H1 (cell line): ENCODE measurements around the gene CXXC5. TPM values are rescaled to one million over a fixed set of nuclear protein-coding genes. Genes with fewer than 3 reads are reported as not detected.
A peak's percentile ranks its signal among the peaks of the same experiment; 100 is the strongest.

Source experiments
- CTCF ChIA-PET: fragments of 300-600 bp; sonication (Branson Sonifier 250); formaldehyde crosslinking; loops from one replicate; lab custom pipeline; 2021; ENCODE audit not compliant: partially characterized antibody; lab: Charles Lee
- POLR2A ChIA-PET: fragments of 300-600 bp; sonication (Branson Sonifier 250); formaldehyde crosslinking; loops from one replicate; lab custom pipeline; 2021; ENCODE audit warnings: inconsistent platforms; ENCODE audit not compliant: partially characterized antibody; lab: Charles Lee
- DNase-seq, 2 experiments: peaks; one replicate each; pipeline versions ENCODE4 v3.0.0 to v3.0.0-alpha.2; 2010 to 2022; ENCODE audit warnings: low spot score in 2 of 2, low read depth in 1 of 2, mixed read lengths in 1 of 2
- FAIRE-seq: peaks from 2 replicates; lab custom pipeline; 2011; peaks lifted over from hg19 to GRCh38; lab: Jason Lieb, UNC
- H2AFZ ChIP-seq: 2 replicates; pipeline ENCODE4 v1.8.1; 2012; ENCODE audit warnings: low read length, inconsistent platforms
- H2AK5ac ChIP-seq: 2 replicates; pipeline ENCODE4 v1.6.1; 2013; ENCODE audit warnings: low read depth, low read length
- H2BK120ac ChIP-seq: replicated peaks from 2 replicates; pipeline ENCODE3; 2013; ENCODE audit warnings: low read depth, low read length, inconsistent platforms
- H2BK12ac ChIP-seq: 2 replicates; pipeline ENCODE4 v1.6.1; 2013; ENCODE audit warnings: low read depth, low read length
- H2BK15ac ChIP-seq: 2 replicates; pipeline ENCODE4 v1.6.1; 2013; ENCODE audit warnings: low read length
- H2BK20ac ChIP-seq: 2 replicates; pipeline ENCODE4 v1.6.1; 2013; ENCODE audit warnings: low read length
- H2BK5ac ChIP-seq: 2 replicates; pipeline ENCODE4 v1.6.1; 2013; ENCODE audit warnings: low read depth, low read length
- H3K14ac ChIP-seq: 2 replicates; pipeline ENCODE4 v1.6.1; 2013; ENCODE audit warnings: inconsistent platforms; ENCODE audit not compliant: insufficient read length
- H3K18ac ChIP-seq: 2 replicates; pipeline ENCODE4 v1.6.1; 2013; ENCODE audit warnings: low read length; ENCODE audit errors: extremely low read depth
- H3K23ac ChIP-seq: 2 replicates; pipeline ENCODE4 v1.6.1; 2013; ENCODE audit warnings: inconsistent platforms; ENCODE audit not compliant: insufficient read length
- H3K23me2 ChIP-seq: 2 replicates; pipeline ENCODE4 v1.6.1; 2013; ENCODE audit warnings: low read depth, low read length
- H3K27ac ChIP-seq: 2 replicates; pipeline ENCODE4 v1.6.1; 2011; ENCODE audit warnings: low read depth, low read length, inconsistent platforms
- H3K27me3 ChIP-seq, 4 experiments: replicated peaks in 1 of 4; 1 replicate in 1 of 4; 2 replicates in 3 of 4; pipeline versions ENCODE4 v1.6.1 to v1.8.1; 2011 to 2013; ENCODE audit warnings: low read length in 3 of 4, mild to moderate bottlenecking in 3 of 4, inconsistent platforms in 2 of 4, mixed read lengths in 2 of 4, moderate library complexity in 1 of 4; ENCODE audit not compliant: control insufficient read depth in 3 of 4, insufficient read depth in 3 of 4; ENCODE audit errors: extremely low read depth in 1 of 4
- H3K36me3 ChIP-seq, 4 experiments: 2 replicates each; pipeline versions ENCODE4 v1.6.1 to v1.8.1; 2011 to 2013; ENCODE audit warnings: mild to moderate bottlenecking in 4 of 4, low read length in 3 of 4, moderate library complexity in 2 of 4, control low read depth in 1 of 4, inconsistent platforms in 1 of 4; ENCODE audit not compliant: insufficient read depth in 4 of 4, control insufficient read depth in 2 of 4
- H3K4ac ChIP-seq: replicated peaks from 2 replicates; pipeline ENCODE3; 2013; ENCODE audit warnings: low read length, low read depth, mixed read lengths, inconsistent platforms; ENCODE audit not compliant: insufficient read length
- H3K4me1 ChIP-seq, 4 experiments: replicated peaks in 1 of 4; 1 replicate in 1 of 4; 2 replicates in 3 of 4; pipeline versions ENCODE4 v1.6.1 to v1.8.1; 2011 to 2013; ENCODE audit warnings: low read length in 3 of 4, inconsistent platforms in 2 of 4, mixed read lengths in 1 of 4; ENCODE audit not compliant: insufficient read depth in 4 of 4, control insufficient read depth in 3 of 4
- H3K4me2 ChIP-seq, 2 experiments: 2 replicates each; pipeline versions ENCODE4 v1.6.1 to v1.8.1; 2011 to 2013; ENCODE audit warnings: low read depth in 2 of 2, low read length in 2 of 2, control low read depth in 1 of 2, inconsistent platforms in 1 of 2, mild to moderate bottlenecking in 1 of 2; ENCODE audit not compliant: insufficient read depth in 1 of 2
- H3K4me3 ChIP-seq, 4 experiments: fragments of 200-600, 300-600 bp in 1 of 4; sonication (generic), shearing (Covaris generic), sonication (Bioruptor Twin) in 1 of 4; 2 replicates each; pipeline versions ENCODE4 v1.5.1 to v1.8.1; 2011 to 2016; ENCODE audit warnings: low read length in 4 of 4, low read depth in 3 of 4, control low read depth in 2 of 4, inconsistent platforms in 2 of 4, mild to moderate bottlenecking in 2 of 4, mixed read lengths in 1 of 4, moderate library complexity in 1 of 4; ENCODE audit not compliant: insufficient read depth in 2 of 4; ENCODE audit errors: extremely low read depth in 1 of 4
- H3K56ac ChIP-seq: replicated peaks from 2 replicates; pipeline ENCODE3; 2013; ENCODE audit warnings: low read depth, mild to moderate bottlenecking, mixed read lengths, low read length, inconsistent platforms; ENCODE audit not compliant: insufficient read length
- H3K79me1 ChIP-seq: 2 replicates; pipeline ENCODE4 v1.6.1; 2013; ENCODE audit warnings: low read depth, low read length, control low read depth
- H3K79me2 ChIP-seq, 2 experiments: 2 replicates each; pipeline versions ENCODE4 v1.6.1 to v1.8.1; 2012 to 2013; ENCODE audit warnings: low read length in 2 of 2, mild to moderate bottlenecking in 2 of 2, inconsistent platforms in 1 of 2; ENCODE audit not compliant: insufficient read depth in 2 of 2, control insufficient read depth in 1 of 2
- H3K9ac ChIP-seq, 4 experiments: replicated peaks in 1 of 4; 1 replicate in 1 of 4; 2 replicates in 3 of 4; pipeline versions ENCODE4 v1.6.1 to v1.8.1; 2011 to 2013; ENCODE audit warnings: low read depth in 3 of 4, low read length in 3 of 4, control low read depth in 2 of 4, mild to moderate bottlenecking in 2 of 4, moderate library complexity in 2 of 4, inconsistent platforms in 1 of 4; ENCODE audit errors: extremely low read depth in 1 of 4
- H3K9me3 ChIP-seq, 2 experiments: 2 replicates each; pipeline versions ENCODE4 v1.6.1 to v1.8.1; 2012 to 2013; ENCODE audit warnings: mild to moderate bottlenecking in 2 of 2, moderate library complexity in 2 of 2, control low read depth in 1 of 2, inconsistent platforms in 1 of 2, low read depth in 1 of 2, low read length in 1 of 2, mixed read lengths in 1 of 2; ENCODE audit not compliant: insufficient read depth in 2 of 2
- H4K20me1 ChIP-seq, 2 experiments: replicated peaks in 1 of 2; 2 replicates each; pipeline versions ENCODE3 to v1.8.1; 2011 to 2013; ENCODE audit warnings: inconsistent platforms in 2 of 2, low read length in 2 of 2, mild to moderate bottlenecking in 1 of 2; ENCODE audit not compliant: insufficient read depth in 2 of 2, control insufficient read depth in 1 of 2
- H4K5ac ChIP-seq: 2 replicates; pipeline ENCODE4 v1.6.1; 2013; ENCODE audit warnings: low read length, low read depth, mixed read lengths, inconsistent platforms; ENCODE audit not compliant: insufficient read length
- H4K8ac ChIP-seq: 2 replicates; pipeline ENCODE4 v1.8.0; 2013; ENCODE audit warnings: mild to moderate bottlenecking, moderate library complexity, low read length, inconsistent platforms; ENCODE audit not compliant: insufficient read depth; ENCODE audit errors: extremely low read depth
- H4K91ac ChIP-seq: replicated peaks from 2 replicates; pipeline ENCODE3; 2013; ENCODE audit warnings: low read length, mixed read lengths, inconsistent platforms; ENCODE audit not compliant: insufficient read length
- CREB1 ChIP-seq: IDR thresholded peaks from 2 replicates; pipeline ENCODE4 v1.6.1; 2012; ENCODE audit warnings: inconsistent platforms
- POLR2AphosphoS5 ChIP-seq: IDR thresholded peaks from 2 replicates; pipeline ENCODE4 v1.6.1; 2011; ENCODE audit warnings: low read depth, low read length
- RAD21 ChIP-seq, 2 experiments: IDR thresholded peaks in 1 of 2; conservative IDR thresholded peaks in 1 of 2; 2 replicates each; pipeline ENCODE4 v1.6.1; 2011; ENCODE audit warnings: low read depth in 2 of 2, low read length in 2 of 2, improper control_type of control experiment in 1 of 2, inconsistent platforms in 1 of 2, mild to moderate bottlenecking in 1 of 2, moderate library complexity in 1 of 2
- SAP30 ChIP-seq: fragments of 300-600 bp; sonication (generic); IDR thresholded peaks from 2 replicates; pipeline ENCODE4 v1.7.1; 2012; ENCODE audit warnings: low read length, moderate library complexity, mild to moderate bottlenecking, inconsistent platforms; ENCODE audit not compliant: insufficient read depth, insufficient replicate concordance
- whole genome bisulfite sequencing, 2 experiments: shearing (Covaris generic) in 1 of 2; methylation state at CpG; one replicate each; pipeline versions ENCODE4 v1.1.6 to v1.1.7; 2013 to 2015; ENCODE audit warnings: low lambda C conversion rate in 2 of 2, mixed read lengths in 2 of 2, inconsistent platforms in 1 of 2, low coverage in 1 of 2, missing lambda C conversion rate in 1 of 2; ENCODE audit not compliant: insufficient replicate concordance in 2 of 2, insufficient coverage in 1 of 2, insufficient read length in 1 of 2; ENCODE audit errors: extremely low coverage in 1 of 2, missing lambda C conversion rate in 1 of 2; 5-methylcytosine and 5-hydroxymethylcytosine counted together
- polyA plus RNA-seq, 7 experiments: library from polyadenylated mRNA; depleted of rRNA in 3 of 7; stranded (reverse) in 5 of 7; unstranded in 2 of 7; fragments of >200 nt in 5 of 7; fragments of 200-250 nt in 2 of 7; gene quantifications; 1 replicate in 5 of 7; 2 replicates in 1 of 7; 4 replicates in 1 of 7; pipeline versions ENCODE4 v1.2.1 to v1.2.3, GENCODE V29; 2011 to 2013; ENCODE audit warnings: missing spikeins in 2 of 7, mixed read lengths in 2 of 7
- total RNA-seq: library from RNA; stranded (reverse); fragmentation: NEBNext Ultra II Directional; extraction: Animal tissue kit (Norgen Biotek cat#: 25700); gene quantifications from 2 replicates; pipeline ENCODE4 v1.2.1, GENCODE V29; 2021

The CXXC5 gene
- total and polyA plus RNA-seq, 2 of the 8 experiments (the other 6 are each of a cell fraction or from before 2014, with no cell fraction given), result 61.4 to 74.0 TPM

DNA sequence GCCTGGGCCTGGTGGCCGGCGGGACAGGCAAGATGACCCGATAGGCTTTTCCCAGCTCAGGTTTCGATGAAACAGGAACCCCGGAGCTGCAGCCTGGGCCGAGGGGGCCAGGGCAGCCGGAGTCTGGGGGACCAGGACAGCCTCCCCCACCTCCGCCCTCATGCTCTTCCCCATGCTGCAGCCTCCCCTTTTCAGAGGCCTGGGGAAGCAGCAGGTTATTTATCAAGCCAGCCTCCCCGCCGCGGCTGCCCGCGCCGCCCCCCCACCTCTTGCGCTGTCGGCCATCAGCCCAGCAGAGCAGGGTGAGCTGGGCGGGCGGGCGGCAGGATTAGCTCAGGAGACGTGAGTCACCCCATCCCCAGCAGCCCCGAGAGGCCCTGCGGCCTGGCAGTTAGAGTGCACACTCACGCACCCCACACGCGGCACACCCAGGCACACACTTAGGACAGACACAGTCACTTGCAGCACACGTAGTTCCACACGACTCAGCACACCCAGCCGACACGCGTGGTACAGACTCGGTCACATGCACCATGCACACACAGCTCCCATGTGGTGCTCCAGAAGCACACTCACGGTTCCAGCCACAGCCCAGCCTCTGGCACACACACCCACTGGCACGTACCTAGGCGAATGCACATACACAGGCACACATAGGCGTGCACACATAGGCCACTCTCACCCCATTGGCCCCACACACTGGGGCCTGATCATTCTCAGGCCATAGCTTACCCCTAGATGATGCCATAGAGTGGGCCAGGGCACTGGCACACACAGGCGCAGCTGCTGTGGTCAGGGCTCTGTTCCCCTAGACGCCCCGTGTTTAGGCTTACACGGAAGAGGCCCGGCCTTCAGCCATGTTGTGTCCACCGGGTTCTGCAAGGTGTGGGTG lies 13.0 kb downstream of the CXXC5 start:
- H2BK120ac ChIP-seq, result no peak overlapping the region
- H3K4me3 ChIP-seq, result no peak overlapping the region
- peaks cover 18 to 98% of the 10 kb centered on the region in 2 experiments for H3K79me2 ChIP-seq
- H3K9me3 ChIP-seq, result no peaks in the 10 kb centered on the region
- H3K36me3 ChIP-seq, result no peaks in the 10 kb centered on the region
- H2AFZ ChIP-seq, result no peak overlapping the region
- H2BK12ac ChIP-seq, result peak overlapping the region; percentile 96
- ChIA-PET POLR2A (interaction anchor here (0.8 to 4.0 kb wide), 13 partner anchors 10 to 87 kb away, joined by 3 to 31 read pairs (median 4); partner anchors contain the start of gene CXXC5), CTCF (interaction anchor here (0.7 to 6.4 kb wide), 17 partner anchors 9 to 114 kb away, joined by 3 to 77 read pairs (median 7); partner anchors contain the start of gene CXXC5)
- H3K4me2 ChIP-seq, result no peak overlapping the region; a peak in 2 of 4 replicates
- H3K79me1 ChIP-seq, result peaks cover 39% of the 10 kb centered on the region
- no peaks in the 10 kb centered on the region for H3K27me3 ChIP-seq
- H4K8ac ChIP-seq, result peak overlapping the region; percentile 37
- peak overlapping the region; percentile 94 for H2BK5ac ChIP-seq
- no peak overlapping the region for H3K23ac ChIP-seq
- peak overlapping the region; percentile 46 for H2BK15ac ChIP-seq
- no peaks in the 10 kb centered on the region; the same call in 1 of the 2 replicates for H3K23me2 ChIP-seq
- WGBS, 2 experiments, result 82% methylated on average over 38 of the region's 41 CpGs; no CpG with 5 or more reads in 1 of the 2 experiments
- peak overlapping the region; percentile 72; the same call in 1 of the 2 replicates for H2BK20ac ChIP-seq
- DNase-seq (no peak), FAIRE-seq (no peak)
- no peak overlapping the region for H3K56ac ChIP-seq
- peak overlapping the region; percentile 68 for H4K91ac ChIP-seq
- TF ChIP-seq POLR2AphosphoS5 (no peak), SAP30 (no peak), CREB1 (no peak), RAD21 (IDR thresholded peaks at IDR 0.05 in 1 of 2, conservative IDR thresholded peaks at IDR 0.05 in 1 of 2; ENCODE audit: low read depth in 2 of 2, low read length in 2 of 2) (no peak)
- peak overlapping the region; percentile 92 for H2AK5ac ChIP-seq
- H3K9ac ChIP-seq, result peak overlapping the region in 1 of 4 experiments; percentile 35; a peak in 1 of 7 replicates
- 0 out of 2 replicates have a peak overlapping the region, but pooled peaks have one; percentile 32 for H3K27ac ChIP-seq
- H3K4ac ChIP-seq, result no peak overlapping the region
- H3K4me1 ChIP-seq, result peaks cover 13 to 55% (median 46%) of the 10 kb centered on the region in 4 experiments
- H3K18ac ChIP-seq, result peak overlapping the region; percentile 60
- H4K20me1 ChIP-seq, result peaks cover 69 to 76% of the 10 kb centered on the region in 2 experiments
- no peak overlapping the region for H3K14ac ChIP-seq
- H4K5ac ChIP-seq, result no peak overlapping the region
